ENCODE data around the gene PCAT6. TPM values are rescaled to one million over a fixed set of nuclear protein-coding genes. Genes with fewer than 3 reads are reported as not detected.

Gene PCAT6
- total and polyA plus RNA-seq, 4 experiments from 2014 or later, result 1.0 TPM; not detected in 3

DNA sequence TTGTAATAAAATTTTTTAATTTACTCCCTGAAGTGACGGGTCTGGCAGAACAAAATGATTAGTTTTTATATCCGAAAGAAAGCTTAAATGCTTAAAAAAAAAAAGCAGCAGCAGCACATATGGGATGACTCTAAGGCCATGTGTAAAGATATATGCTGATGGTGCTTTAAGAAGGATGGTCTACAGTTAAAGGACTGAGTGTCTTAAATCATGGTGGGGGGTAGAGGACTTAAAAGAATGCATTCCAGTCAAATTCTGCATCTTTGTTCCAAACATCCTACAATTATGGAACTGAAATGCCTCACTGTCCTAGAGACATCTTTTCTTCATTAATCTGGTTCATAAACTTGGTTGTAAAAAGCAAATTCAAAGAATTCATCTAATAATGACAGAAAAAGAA is 9.6 kb upstream of the PCAT6 start:
- Histone ChIP-seq H3K27me3 (ENCODE audit: insufficient read depth, low read length) (no peaks in the 10 kb centered on the region), H3K4me1 (ENCODE audit: insufficient read depth, low read length) (peaks cover 34% of the 10 kb centered on the region), H3K9me3 (ENCODE audit: control insufficient read depth in 1 of 2, low read length in 2 of 2) (no peaks in the 10 kb centered on the region), H3K4me3 (ENCODE audit: low read length in 2 of 2) (no peak overlapping the region), H3K27ac (ENCODE audit: low read depth, low read length) (no peak overlapping the region), H3K36me3 (ENCODE audit: insufficient read depth, low read length) (no peaks in the 10 kb centered on the region)
- Mint-ChIP-seq H3K36me3 (no peaks in the 10 kb centered on the region), H3K27me3 (no peaks in the 10 kb centered on the region), H3K27ac (no peak overlapping the region), H3K9me3 (no peaks in the 10 kb centered on the region), H3K4me3 (no peak overlapping the region), H3K4me1 (peaks cover 16 to 60% (median 37%) of the 10 kb centered on the region in 4 donors)
- ChIA-PET CTCF (ENCODE audit: partially characterized antibody) (no interaction called here), POLR2A (ENCODE audit: partially characterized antibody) (interaction anchor here (0.7 to 1.5 kb wide), 4 partner anchors 9 to 87 kb away, joined by 3 to 4 read pairs (median 3); no protein-coding TSS in a partner anchor)
- DNase-seq, result no peak
- intact Hi-C loops (cut with micrococcal nuclease), result no loop called here

DNA sequence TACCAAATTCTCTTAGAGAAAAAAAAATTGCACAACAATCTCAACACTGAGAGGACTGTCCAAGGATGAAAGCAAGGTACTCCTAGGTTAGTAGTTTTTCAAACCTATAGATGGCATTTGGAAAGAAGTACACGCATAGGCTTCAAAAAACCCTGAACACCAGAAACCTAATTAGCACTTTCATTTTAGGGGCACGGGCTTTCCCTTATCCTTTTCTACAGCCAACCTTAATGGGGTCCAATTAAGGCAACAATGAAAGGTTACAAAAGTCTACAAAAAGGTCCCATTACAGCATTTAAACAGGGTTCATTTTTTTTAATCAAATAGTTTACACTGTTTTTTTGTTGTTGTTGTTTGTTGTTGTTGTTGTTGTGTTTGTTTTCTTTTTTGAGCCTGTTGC is 8.7 kb upstream of the PCAT6 start:
- Mint-ChIP-seq H3K9me3 (no peaks in the 10 kb centered on the region), H3K36me3 (peaks cover 0 to 5% of the 10 kb centered on the region in 2 donors), H3K27ac (no peak overlapping the region), H3K4me1 (peaks cover 20 to 56% (median 39%) of the 10 kb centered on the region in 4 donors), H3K4me3 (no peak overlapping the region), H3K27me3 (peaks cover 0 to 1% of the 10 kb centered on the region in 2 donors)
- Histone ChIP-seq H3K4me3 (ENCODE audit: low read length in 2 of 2) (no peak overlapping the region), H3K4me1 (ENCODE audit: insufficient read depth, low read length) (peaks cover 42% of the 10 kb centered on the region), H3K27ac (ENCODE audit: low read depth, low read length) (no peak overlapping the region), H3K36me3 (ENCODE audit: insufficient read depth, low read length) (no peaks in the 10 kb centered on the region), H3K27me3 (ENCODE audit: insufficient read depth, low read length) (no peaks in the 10 kb centered on the region), H3K9me3 (ENCODE audit: control insufficient read depth in 1 of 2, low read length in 2 of 2) (no peaks in the 10 kb centered on the region)
- no peak for DNase-seq
- intact Hi-C loops (cut with micrococcal nuclease), result no loop called here
- ChIA-PET CTCF (ENCODE audit: partially characterized antibody) (no interaction called here), POLR2A (ENCODE audit: partially characterized antibody) (no interaction called here)

DNA sequence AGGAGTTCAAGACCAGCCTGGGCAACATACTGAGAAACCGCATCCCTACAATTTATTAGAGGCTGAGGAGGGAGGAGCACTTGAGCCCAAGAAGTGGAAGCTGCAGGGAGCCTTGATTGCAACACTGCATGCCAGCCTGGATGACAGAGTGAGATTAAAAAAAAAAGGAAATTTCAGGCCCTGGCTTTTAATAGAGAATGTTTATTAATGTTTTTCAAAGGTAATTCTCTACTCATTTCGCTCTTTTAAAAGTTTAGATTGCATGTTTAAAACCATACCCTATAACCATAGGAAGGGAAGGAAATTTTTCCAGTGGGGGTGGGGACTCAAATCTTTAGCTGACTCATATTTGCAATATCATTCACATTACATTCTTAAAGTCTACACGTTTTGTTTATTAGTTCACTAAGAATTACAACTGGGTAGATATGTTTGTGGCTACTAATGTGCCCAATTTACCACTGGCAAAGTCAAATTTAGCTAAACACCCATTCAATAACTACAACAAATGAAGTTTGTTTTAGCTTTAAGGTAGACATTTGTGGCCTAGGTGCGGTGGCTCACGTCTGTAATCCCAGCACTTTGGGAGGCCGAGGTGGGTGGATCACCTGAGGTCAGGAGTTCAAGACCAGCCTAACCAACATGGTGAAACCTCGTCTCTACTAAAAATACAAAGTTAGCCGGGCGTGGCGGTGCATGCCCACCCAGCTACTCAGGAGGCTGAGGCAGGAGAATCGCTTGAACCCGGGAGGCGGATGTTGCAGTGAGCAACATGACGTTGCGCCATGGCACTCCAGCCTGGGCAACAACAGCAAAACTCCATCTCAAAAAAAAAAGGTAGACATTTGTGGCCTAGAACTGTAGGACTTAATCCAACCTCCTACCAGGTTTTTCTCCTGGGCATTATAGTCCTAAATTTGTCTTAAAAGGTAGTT is 7.5 kb upstream of the PCAT6 start:
- Mint-ChIP-seq H3K27ac (no peak overlapping the region), H3K27me3 (peaks cover 0 to 1% of the 10 kb centered on the region in 2 donors), H3K36me3 (peaks cover 0 to 5% of the 10 kb centered on the region in 2 donors), H3K9me3 (no peaks in the 10 kb centered on the region), H3K4me1 (peaks cover 20 to 47% (median 33%) of the 10 kb centered on the region in 4 donors), H3K4me3 (no peak overlapping the region)
- Histone ChIP-seq H3K27ac (ENCODE audit: low read depth, low read length) (no peak overlapping the region), H3K9me3 (ENCODE audit: control insufficient read depth in 1 of 2, low read length in 2 of 2) (no peaks in the 10 kb centered on the region), H3K27me3 (ENCODE audit: insufficient read depth, low read length) (no peaks in the 10 kb centered on the region), H3K36me3 (ENCODE audit: insufficient read depth, low read length) (no peaks in the 10 kb centered on the region), H3K4me1 (ENCODE audit: insufficient read depth, low read length) (peaks cover 40% of the 10 kb centered on the region), H3K4me3 (ENCODE audit: low read length in 2 of 2) (no peak overlapping the region)
- intact Hi-C loops (cut with micrococcal nuclease), result no loop called here
- POLR2A ChIA-PET (ENCODE audit: partially characterized antibody), result interaction anchor here (1.5 kb wide), 1 partner anchor 204 kb away, joined by 3 read pairs; the partner anchor contains the start of gene TMEM183A
- CTCF ChIA-PET (ENCODE audit: partially characterized antibody), result no interaction called here
- DNase-seq, result no peak

DNA sequence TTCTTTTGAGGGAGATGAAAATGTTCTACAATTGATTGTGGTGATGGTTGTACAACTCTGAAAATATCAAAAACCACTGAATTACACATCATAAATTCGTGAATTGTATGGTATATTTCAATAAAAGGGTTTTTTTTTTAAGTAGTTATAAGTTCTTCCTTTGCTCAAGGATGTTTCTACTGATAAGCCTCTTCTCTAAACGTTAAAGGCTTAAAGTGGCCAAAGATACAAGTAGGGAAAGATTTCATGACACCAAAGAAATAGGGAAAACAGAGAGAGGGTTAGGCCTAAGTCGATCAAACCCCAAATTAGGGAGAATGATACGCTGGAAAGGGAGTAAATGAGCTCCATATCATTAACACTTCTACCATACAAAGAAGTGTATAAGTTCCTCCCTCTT is 6.6 kb upstream of the PCAT6 start:
- Mint-ChIP-seq H3K36me3 (peaks cover 0 to 7% of the 10 kb centered on the region in 2 donors), H3K9me3 (no peaks in the 10 kb centered on the region), H3K4me3 (no peak overlapping the region), H3K27me3 (peaks cover 0 to 1% of the 10 kb centered on the region in 2 donors), H3K4me1 (peaks cover 25 to 55% (median 39%) of the 10 kb centered on the region in 4 donors), H3K27ac (peak overlapping the region in 1 of 7 donors; percentile 46)
- no peak overlapping the region for H3K4me3 ChIP-seq (ENCODE audit: low read length in 2 of 2)
- no peak overlapping the region for H3K27ac ChIP-seq (ENCODE audit: low read depth, low read length)
- peaks cover 43% of the 10 kb centered on the region for H3K4me1 ChIP-seq (ENCODE audit: insufficient read depth, low read length)
- ChIA-PET CTCF (ENCODE audit: partially characterized antibody) (no interaction called here), POLR2A (ENCODE audit: partially characterized antibody) (interaction anchor here (1.5 kb wide), 1 partner anchor 203 kb away, joined by 3 read pairs; the partner anchor contains the start of gene TMEM183A)
- no peaks in the 10 kb centered on the region for H3K9me3 ChIP-seq (ENCODE audit: control insufficient read depth in 1 of 2, low read length in 2 of 2)
- intact Hi-C loops (cut with micrococcal nuclease), result no loop called here
- no peaks in the 10 kb centered on the region for H3K27me3 ChIP-seq (ENCODE audit: insufficient read depth, low read length)
- H3K36me3 ChIP-seq (ENCODE audit: insufficient read depth, low read length), result no peaks in the 10 kb centered on the region
- no peak for DNase-seq

DNA sequence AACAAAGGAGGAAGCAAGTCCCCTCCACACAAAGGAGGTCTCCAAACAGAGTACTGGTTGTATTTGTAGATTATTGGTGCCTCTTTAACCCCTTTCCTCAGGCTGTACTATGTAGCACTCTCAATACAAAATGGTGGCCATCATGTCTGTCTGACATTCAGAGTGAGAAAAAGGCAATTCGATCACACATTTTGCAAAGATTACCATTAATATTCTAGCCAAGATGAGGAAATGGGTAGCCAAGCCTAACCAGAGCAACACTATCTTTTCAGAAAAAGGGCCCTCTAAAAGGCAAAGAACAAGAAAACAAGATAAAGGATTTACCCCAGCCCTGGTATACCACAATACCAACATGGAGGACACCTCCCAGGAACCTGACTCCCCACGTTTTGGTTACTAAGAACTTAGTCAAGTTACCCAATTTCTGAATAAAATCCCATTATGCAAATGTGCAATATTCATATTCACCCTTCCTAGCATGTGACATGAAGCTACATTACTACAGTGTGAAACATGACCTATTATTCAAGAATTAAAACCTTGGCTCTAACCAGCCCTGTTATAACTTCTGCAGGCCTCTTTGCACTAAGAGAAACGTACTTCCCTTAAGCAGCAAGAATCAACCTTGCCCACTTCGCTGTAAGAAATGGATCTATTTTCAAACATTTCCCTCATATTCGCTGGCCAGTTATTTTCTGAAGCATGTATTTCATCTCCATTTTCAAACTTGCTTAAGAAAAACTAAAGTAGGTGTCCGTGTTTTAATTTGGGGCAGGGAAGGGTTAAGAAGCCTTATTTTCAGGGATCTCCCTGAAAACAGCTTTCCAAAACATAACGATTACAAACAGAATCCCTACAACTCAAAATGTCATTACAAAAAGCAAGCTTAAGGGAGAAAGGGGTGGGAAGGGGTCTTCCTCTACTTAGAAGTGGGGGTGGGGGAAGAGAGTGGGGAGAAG is 4.6 kb upstream of the PCAT6 start:
- no peaks in the 10 kb centered on the region for H3K27me3 ChIP-seq (ENCODE audit: insufficient read depth, low read length)
- H3K4me3 ChIP-seq (ENCODE audit: low read length in 2 of 2), result peak overlapping the region; percentile 7 to 65
- H3K27me3 Mint-ChIP-seq, result peaks cover 0 to 1% of the 10 kb centered on the region in 2 donors
- DNase-seq, result peak in 2 of 5 donors; percentile 6 to 12
- peaks cover 0 to 7% of the 10 kb centered on the region in 2 donors for H3K36me3 Mint-ChIP-seq
- H3K27ac ChIP-seq (ENCODE audit: low read depth, low read length), result peak overlapping the region; percentile 63
- peaks cover 32 to 64% (median 44%) of the 10 kb centered on the region in 4 donors for H3K4me1 Mint-ChIP-seq
- ChIA-PET POLR2A (ENCODE audit: partially characterized antibody) (interaction anchor here (0.7 kb wide), 3 partner anchors 9 to 162 kb away, joined by 3 read pairs; partner anchors contain the start of genes CYB5R1 and KLHL12), CTCF (ENCODE audit: partially characterized antibody) (no interaction called here)
- H3K27ac Mint-ChIP-seq, result peak overlapping the region; percentile 71 to 92 (median 82)
- H3K9me3 Mint-ChIP-seq, result no peaks in the 10 kb centered on the region
- H3K36me3 ChIP-seq (ENCODE audit: insufficient read depth, low read length), result no peaks in the 10 kb centered on the region
- peak overlapping the region; percentile 77 to 95 (median 86) for H3K4me3 Mint-ChIP-seq
- intact Hi-C loops (cut with micrococcal nuclease), result loop anchor here (5.0 kb wide), 1 partner anchor 201 kb away; the partner anchor contains the start of gene TMEM183A
- no peaks in the 10 kb centered on the region for H3K9me3 ChIP-seq (ENCODE audit: control insufficient read depth in 1 of 2, low read length in 2 of 2)
- H3K4me1 ChIP-seq (ENCODE audit: insufficient read depth, low read length), result peaks cover 53% of the 10 kb centered on the region

DNA sequence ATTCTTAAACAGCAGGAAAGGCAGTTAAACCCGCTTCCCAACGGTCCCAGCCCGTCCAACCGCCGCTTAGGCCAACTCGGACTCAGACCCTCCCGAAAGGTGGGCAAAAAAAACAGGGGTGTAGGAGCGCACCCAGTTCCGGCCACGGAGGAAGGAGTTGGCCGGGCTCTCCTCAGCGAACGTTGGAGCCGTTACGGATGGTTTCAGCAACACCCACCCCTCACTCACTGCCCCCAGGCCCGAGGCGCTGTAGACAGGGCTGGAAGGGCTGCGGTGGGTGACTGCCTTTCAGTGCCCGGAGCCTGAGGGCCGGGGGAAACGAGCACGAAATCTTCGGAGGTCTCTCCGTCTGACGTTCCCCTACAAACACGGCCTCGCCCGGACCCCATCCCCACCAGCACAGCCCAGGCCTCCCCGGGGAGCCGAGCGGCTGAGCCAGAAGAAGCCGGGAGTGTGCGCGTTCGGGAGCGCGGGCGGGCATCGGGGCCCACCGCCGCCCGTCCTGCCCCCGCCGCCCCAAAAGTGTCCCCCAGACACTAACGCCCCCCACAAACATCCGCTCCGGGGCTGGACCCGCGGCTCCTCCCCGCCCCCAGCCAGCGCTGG is 3.8 kb upstream of the PCAT6 start:
- POLR2A ChIA-PET (ENCODE audit: partially characterized antibody), result interaction anchor here (0.7 kb wide), 3 partner anchors 8 to 161 kb away, joined by 3 read pairs; partner anchors contain the start of genes CYB5R1 and KLHL12
- Histone ChIP-seq H3K36me3 (ENCODE audit: insufficient read depth, low read length) (no peaks in the 10 kb centered on the region), H3K4me3 (ENCODE audit: low read length in 2 of 2) (peak overlapping the region; percentile 7 to 65), H3K9me3 (ENCODE audit: control insufficient read depth in 1 of 2, low read length in 2 of 2) (no peaks in the 10 kb centered on the region), H3K4me1 (ENCODE audit: insufficient read depth, low read length) (peaks cover 57% of the 10 kb centered on the region), H3K27me3 (ENCODE audit: insufficient read depth, low read length) (no peaks in the 10 kb centered on the region), H3K27ac (ENCODE audit: low read depth, low read length) (peak overlapping the region; percentile 63)
- no peaks in the 10 kb centered on the region for H3K9me3 Mint-ChIP-seq
- peaks cover 35 to 71% (median 48%) of the 10 kb centered on the region in 4 donors for H3K4me1 Mint-ChIP-seq
- H3K27ac Mint-ChIP-seq, result peak overlapping the region in 6 of 7 donors; percentile 73 to 92 (median 84)
- H3K4me3 Mint-ChIP-seq, result peak overlapping the region; percentile 77 to 95 (median 86)
- intact Hi-C loops (cut with micrococcal nuclease), result loop anchor here (5.0 kb wide), 1 partner anchor 200 kb away; the partner anchor contains the start of gene TMEM183A
- CTCF ChIA-PET (ENCODE audit: partially characterized antibody), result no interaction called here
- peaks cover 0 to 11% of the 10 kb centered on the region in 2 donors for H3K36me3 Mint-ChIP-seq
- DNase-seq, result peak in 3 of 5 donors; percentile 7 to 46 (median 12)
- H3K27me3 Mint-ChIP-seq, result peaks cover 0 to 1% of the 10 kb centered on the region in 2 donors

Data from CD4-positive, alpha-beta memory T cell (primary cell).